ENCODE results near the gene SETD6.
"Not testable (repeated sequence)": the region's sequence is repeated elsewhere in the genome, so short reads cannot be mapped to it uniquely, and the experiment has no call there.

Gene SETD6

GRCh38 chr16:58548378-58548777 is 33.1 kb downstream of the SETD6 start:
- no peak for DNase-seq

- DNase-seq: no peak
These were observed 36.2 kb downstream of the SETD6 start for GRCh38 chr16:58551496-58551895.

GRCh38 chr16:58556678-58557077 is 41.4 kb downstream of the SETD6 start:
- DNase-seq: no peak

GRCh38 chr16:58563235-58563634 is 47.9 kb downstream of the SETD6 start:
- DNase-seq: no peak

GRCh38 chr16:58563775-58564174 is 48.5 kb downstream of the SETD6 start:
- DNase-seq: no peak

GRCh38 chr16:58565697-58566096 is 50.4 kb downstream of the SETD6 start:
- not testable (repeated sequence) for DNase-seq

All from NCI-H748 treated with DMSO at 0.1 percent for 48 hours (cell line).